WTC11 (cell line): Measurements from ENCODE around the gene TOP2A. TPM values are rescaled to one million over a fixed set of nuclear protein-coding genes. Genes with fewer than 3 reads are reported as not detected.

Experiments used
- ATAC-seq: fragments of 200-7000 bp; cut with Tn5 transposase; 2 replicates; pipeline ENCODE4 v1.10.0; 2021; ENCODE audit warnings: mild to moderate bottlenecking, moderate library complexity
- CTCF ChIA-PET: fragments of 300-600 bp; sonication (Branson Sonifier 250); formaldehyde crosslinking; loops from one replicate; lab custom pipeline; 2021; ENCODE audit warnings: antibody characterized with exemption; lab: Charles Lee
- POLR2A ChIA-PET: fragments of 350-600 bp; sonication (Branson Sonifier 250); formaldehyde crosslinking; loops from one replicate; lab custom pipeline; 2021; ENCODE audit warnings: antibody characterized with exemption; lab: Charles Lee
- DNase-seq: peaks from one replicate; pipeline ENCODE4 v3.0.0; 2021; ENCODE audit warnings: low spot score
- H3K27ac Mint-ChIP-seq: 2 replicates; pipeline ENCODE4 v1.8.0; 2021; ENCODE audit warnings: mixed read lengths
- H3K27me3 Mint-ChIP-seq: 2 replicates; pipeline ENCODE4 v1.8.0; 2021; ENCODE audit warnings: low read depth, mild to moderate bottlenecking, moderate library complexity, mixed read lengths
- H3K36me3 Mint-ChIP-seq: 2 replicates; pipeline ENCODE4 v1.8.0; 2021; ENCODE audit warnings: mixed read lengths
- H3K4me1 Mint-ChIP-seq: 2 replicates; pipeline ENCODE4 v1.8.0; 2022; ENCODE audit warnings: mixed read lengths
- H3K4me3 Mint-ChIP-seq: 2 replicates; pipeline ENCODE4 v1.8.0; 2021; ENCODE audit warnings: mild to moderate bottlenecking, moderate library complexity, mixed read lengths
- H3K9me3 Mint-ChIP-seq: 2 replicates; pipeline ENCODE4 v1.8.0; 2021; ENCODE audit warnings: mixed read lengths
- ZNF416 ChIP-seq: fragments of 250-450 bp; sonication (Bioruptor Pico); IDR thresholded peaks from 2 replicates; pipeline ENCODE4 v1.9.0; 2021; ENCODE audit warnings: mild to moderate bottlenecking, inconsistent platforms
- total RNA-seq: library from RNA; stranded (reverse); gene quantifications from 3 replicates; pipeline ENCODE4 v1.2.3, GENCODE V29; 2021

TOP2A gene
- total RNA-seq, 1 experiment from 2014 or later: 307 TPM

DNA sequence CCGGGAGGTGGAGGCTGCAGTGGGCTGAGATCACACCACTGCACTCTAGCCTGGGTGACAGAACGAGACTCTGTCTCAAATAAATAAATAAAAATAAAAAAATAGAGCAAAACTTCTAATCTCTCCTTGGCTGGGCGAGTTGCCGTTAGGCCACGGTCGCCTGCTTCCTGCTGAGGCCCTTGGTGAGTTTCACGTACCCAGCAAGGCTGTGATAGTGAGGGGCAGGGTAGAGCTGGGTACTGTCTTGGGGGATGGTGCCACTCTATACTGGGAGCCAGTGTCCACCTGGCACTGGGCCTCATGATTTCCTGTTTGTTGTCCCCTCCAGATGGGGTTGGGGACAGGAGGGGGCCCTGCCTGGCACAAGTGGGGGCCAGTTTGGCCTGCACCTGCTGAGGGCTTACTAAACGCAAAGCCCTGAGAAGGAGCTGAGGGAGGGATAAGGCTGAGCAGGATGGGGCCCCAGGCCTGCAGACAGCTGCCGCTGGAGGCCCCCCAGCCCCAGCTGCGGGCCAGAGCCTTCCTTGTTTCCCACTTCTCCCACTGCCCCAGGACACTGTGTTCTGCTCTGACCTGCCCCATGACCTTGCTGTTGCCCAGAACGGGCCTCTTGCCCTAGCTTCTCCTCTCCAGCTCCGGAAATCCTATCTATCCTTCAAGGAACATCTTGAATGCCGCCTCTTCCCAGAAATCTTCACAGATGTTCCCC, 78.6 kb downstream of the TOP2A start:
- POLR2A ChIA-PET: no interaction called here

More for the DNA sequence above, 78.6 kb downstream of the TOP2A start:
- TF ChIP-seq ZNF416 (CRISPR knock-in tag): no peak
- TF ChIP-seq, all 79 proteins: peak for 0
- peaks cover 64% of the 10 kb centered on the region for H3K27me3 Mint-ChIP-seq
- ATAC-seq (no peak), DNase-seq (no peak)
- H3K36me3 Mint-ChIP-seq: no peaks in the 10 kb centered on the region
- CTCF ChIA-PET: interaction anchor here (0.8 to 1.4 kb wide), 4 partner anchors 9 to 32 kb away, joined by 3 to 7 read pairs (median 4); no protein-coding TSS in a partner anchor
- H3K9me3 Mint-ChIP-seq: no peaks in the 10 kb centered on the region
- no peak overlapping the region for H3K27ac Mint-ChIP-seq
- H3K4me1 Mint-ChIP-seq: peaks cover 19% of the 10 kb centered on the region
- no peak overlapping the region for H3K4me3 Mint-ChIP-seq

Other genes with a start within 250 kb of the TOP2A start
- gene RAPGEFL1, start 240.4 kb downstream of the TOP2A start, total RNA-seq: 19.9 to 23.0 TPM (median 19.9 TPM) in 3 replicates
- gene WIPF2, start 198.6 kb downstream of the TOP2A start, total RNA-seq: 23.0 to 24.6 TPM (median 23.8 TPM) in 3 replicates
- 85.9 to 125 TPM (median 87.9 TPM) in 3 replicates for gene CDC6, start 130.0 kb downstream of the TOP2A start, total RNA-seq
- 14.3 to 20.7 TPM (median 15.8 TPM) in 3 replicates for gene RARA, start 108.7 kb downstream of the TOP2A start, total RNA-seq
- 1.4 to 2.3 TPM (median 2.0 TPM) in 3 replicates for gene GJD3, start 53.2 kb downstream of the TOP2A start, total RNA-seq
- gene IGFBP4, start 25.6 kb upstream of the TOP2A start, total RNA-seq: 155 to 172 TPM (median 162 TPM) in 3 replicates
- gene TNS4, start 83.7 kb upstream of the TOP2A start, total RNA-seq: 0.55 to 0.87 TPM (median 0.80 TPM) in 3 replicates
- 0.37 to 0.92 TPM (median 0.57 TPM) in 3 replicates for gene CCR7, start 147.6 kb upstream of the TOP2A start, total RNA-seq
- gene SMARCE1, start 229.9 kb upstream of the TOP2A start, total RNA-seq: 109 to 114 TPM (median 114 TPM) in 3 replicates
- 0.09 to 0.34 TPM (median 0.30 TPM) in 3 replicates for gene KRT222, start 247.3 kb upstream of the TOP2A start, total RNA-seq